Thyroid gland (tissue), 4 donors: ENCODE data around the gene CPT1C. TPM values are rescaled to one million over a fixed set of nuclear protein-coding genes. Genes with fewer than 3 reads are reported as not detected.

Experiments used
- DNase-seq, 2 donors: peaks; one replicate each; pipeline ENCODE4 v3.0.0-alpha.2; 2019
- H3K27ac ChIP-seq, 3 donors: fragments of 200-600 bp; sonication (generic); 1 replicate in 2 of 3; 2 replicates in 1 of 3; pipeline ENCODE4 v1.5.1; 2016 to 2019; ENCODE audit warnings: mild to moderate bottlenecking in 1 of 3, moderate library complexity in 1 of 3
- H3K27me3 ChIP-seq: fragments of 200-600 bp; sonication (generic); one replicate; pipeline ENCODE4 v1.5.1; 2019
- H3K36me3 ChIP-seq, 2 donors: fragments of 200-600 bp; sonication (generic); one replicate each; pipeline ENCODE4 v1.5.1; 2016 to 2019
- H3K4me1 ChIP-seq, 2 donors: fragments of 200-600 bp; sonication (generic); one replicate each; pipeline ENCODE4 v1.5.1; 2017 to 2019
- H3K4me3 ChIP-seq, 3 donors: fragments of 200-600 bp; sonication (generic); replicated peaks in 1 of 3; 1 replicate in 2 of 3; 2 replicates in 1 of 3; pipeline ENCODE4 v1.5.1; 2016; ENCODE audit warnings: mild to moderate bottlenecking in 1 of 3
- H3K9me3 ChIP-seq: fragments of 200-600 bp; sonication (generic); one replicate; pipeline ENCODE4 v1.5.1; 2017
- CTCF ChIP-seq, 6 experiments: fragments of 200-600 bp in 3 of 6; fragments of 450-650 bp in 3 of 6; sonication (generic) in 3 of 6; IDR thresholded peaks; one replicate each; pipeline ENCODE4 v1.5.1; 2016 to 2019; ENCODE audit warnings: antibody characterized with exemption in 6 of 6, mild to moderate bottlenecking in 2 of 6, inconsistent platforms in 1 of 6, moderate library complexity in 1 of 6
- POLR2A ChIP-seq, 2 donors: fragments of 450-650 bp; IDR thresholded peaks; one replicate each; pipeline ENCODE4 v1.6.1; 2017; ENCODE audit warnings: antibody characterized with exemption in 2 of 2, mild to moderate bottlenecking in 2 of 2, moderate library complexity in 1 of 2
- WGBS, 2 donors: methylation state at CpG; one replicate each; pipeline ENCODE4 v1.1.5; 2017; 5-methylcytosine and 5-hydroxymethylcytosine counted together
- intact Hi-C: fragments of 100-400 bp; cut with DNase I; formaldehyde crosslinking; loops from one replicate; pipeline ENCODE4 v1.15.1; 2023
- total RNA-seq, 4 donors: library from RNA; depleted of rRNA; stranded (reverse); fragments of >200 nt; gene quantifications; one replicate each; pipeline ENCODE4 v1.2.3, GENCODE V29; 2016

Gene CPT1C
- total RNA-seq, 4 donors from 2014 or later: 1.9 to 3.9 (median 2.6) TPM

GRCh38 chr19:49672131-49672919 is 18.6 kb upstream of the CPT1C start:
- H3K27ac ChIP-seq: peak overlapping the region; percentile 57 to 83 (median 63)
- intact Hi-C loops: no loop called here
- TF ChIP-seq CTCF (IDR thresholded peaks at IDR 0.05) (peak; percentile 70 to 88 (median 76)), POLR2A (IDR thresholded peaks at IDR 0.05) (peak in 1 of 2 donors; percentile 44)

GRCh38 chr19:49676136-49676783 is 14.7 kb upstream of the CPT1C start:
- no peak for TF ChIP-seq CTCF (IDR thresholded peaks at IDR 0.05)
- TF ChIP-seq POLR2A (IDR thresholded peaks at IDR 0.05): peak in 1 of 2 donors; percentile 20
- peak overlapping the region in 1 of 3 donors; percentile 16 for H3K4me3 ChIP-seq
- WGBS, 2 donors: 2 to 4% methylated on average over 27 of the region's 27 CpGs
- DNase-seq: peak; percentile 85 to 89
- peaks cover 0 to under 1% of the 10 kb centered on the region in 2 donors for H3K36me3 ChIP-seq
- no peaks in the 10 kb centered on the region for H3K27me3 ChIP-seq
- H3K9me3 ChIP-seq: no peaks in the 10 kb centered on the region
- H3K4me1 ChIP-seq: peaks cover 22 to 44% of the 10 kb centered on the region in 2 donors
- intact Hi-C loops: no loop called here
- H3K27ac ChIP-seq: peak overlapping the region; percentile 86 to 97 (median 90)

More at GRCh38 chr19:49672131-49672919, 18.6 kb upstream of the CPT1C start:
- Histone ChIP-seq H3K27me3 (no peaks in the 10 kb centered on the region), H3K36me3 (no peaks in the 10 kb centered on the region), H3K9me3 (no peaks in the 10 kb centered on the region), H3K4me1 (peaks cover 12 to 21% of the 10 kb centered on the region in 2 donors), H3K4me3 (no peak overlapping the region)
- WGBS, 2 donors: 19 to 26% methylated on average over 28 of the region's 28 CpGs
- peak; percentile 96 to 97 for DNase-seq

GRCh38 chr19:49676784-49677230 is 14.1 kb upstream of the CPT1C start:
- WGBS, 2 donors: 0% methylated on average over 12 to 16 of the region's 34 CpGs
- Histone ChIP-seq H3K4me1 (peaks cover 20 to 42% of the 10 kb centered on the region in 2 donors), H3K36me3 (peaks cover 5 to 6% of the 10 kb centered on the region in 2 donors), H3K27ac (peak overlapping the region; percentile 62 to 97 (median 90)), H3K27me3 (no peaks in the 10 kb centered on the region), H3K4me3 (peak overlapping the region in 2 of 3 donors; percentile 74 to 90), H3K9me3 (no peaks in the 10 kb centered on the region)
- intact Hi-C loops: no loop called here
- DNase-seq: peak; percentile 100
- TF ChIP-seq CTCF (IDR thresholded peaks at IDR 0.05) (no peak), POLR2A (IDR thresholded peaks at IDR 0.05) (no peak)

GRCh38 chr19:49677231-49677900 is 13.6 kb upstream of the CPT1C start, which contains the start of gene PRMT1:
Gene PRMT1 (plus strand): TSS chr19:49677271. CDS start chr19:49677281, 10 bp downstream.
- H3K9me3 ChIP-seq: no peaks in the 10 kb centered on the region
- no peak for TF ChIP-seq CTCF (IDR thresholded peaks at IDR 0.05)
- peak; percentile 40 to 89 for TF ChIP-seq POLR2A (IDR thresholded peaks at IDR 0.05)
- peak within 1 kb of the TSS; percentile 86 to 97 (median 90) for H3K27ac ChIP-seq
- intact Hi-C loops: no loop called here
- no peaks in the 10 kb centered on the region for H3K27me3 ChIP-seq
- peak within 1 kb of the TSS; percentile 74 to 96 (median 90) for H3K4me3 ChIP-seq
- peaks cover 10 to 12% of the 10 kb centered on the region in 2 donors for H3K36me3 ChIP-seq
- H3K4me1 ChIP-seq: peaks cover 15 to 36% of the 10 kb centered on the region in 2 donors
- 0% methylated on average over 25 to 43 of the region's 57 CpGs for WGBS, 2 donors
- DNase-seq: peak; percentile 30 to 36
